GM21619 (cell line): ENCODE measurements around the gene OBP2B.
"Not testable (repeated sequence)": the region's sequence is repeated elsewhere in the genome, so short reads cannot be mapped to it uniquely, and the experiment has no call there.

Experiments
- ATAC-seq: cut with Tn5 transposase; IDR thresholded peaks from one replicate; pipeline ENCODE4 v1.9.1; 2021; ENCODE audit not compliant: unreplicated experiment

OBP2B gene

GRCh38 chr9:133223159-133223756 lies 14.2 kb upstream of the OBP2B start:
- ATAC-seq = not testable (repeated sequence)

GRCh38 chr9:133221994-133222393 lies 12.9 kb upstream of the OBP2B start:
- not testable (repeated sequence) for ATAC-seq

GRCh38 chr9:133221177-133221809 lies 12.2 kb upstream of the OBP2B start:
- ATAC-seq = no peak

- not testable (repeated sequence) for ATAC-seq
Measured at GRCh38 chr9:133218049-133218975, 9.3 kb upstream of the OBP2B start.

- not testable (repeated sequence) for ATAC-seq
Measured at GRCh38 chr9:133217333-133217988, 8.4 kb upstream of the OBP2B start.

GRCh38 chr9:133214276-133214675 lies 5.2 kb upstream of the OBP2B start:
- ATAC-seq = not testable (repeated sequence)

GRCh38 chr9:133210609-133211008 lies 1.6 kb upstream of the OBP2B start:
- no peak for ATAC-seq

- no peak for ATAC-seq
Measured at GRCh38 chr9:133210202-133210532, 1.1 kb upstream of the OBP2B start.

- not testable (repeated sequence) for ATAC-seq
Measured at GRCh38 chr9:133209327-133210201, 514 bp upstream of the OBP2B start.

GRCh38 chr9:133208171-133208879 lies 725 bp downstream of the OBP2B start:
- ATAC-seq = not testable (repeated sequence)

- ATAC-seq = no peak
Measured at GRCh38 chr9:133207540-133208170, 1.4 kb downstream of the OBP2B start.

- ATAC-seq = no peak
Measured at GRCh38 chr9:133207021-133207531, 2.0 kb downstream of the OBP2B start.

- ATAC-seq = no peak
Measured at GRCh38 chr9:133205996-133206931, 2.8 kb downstream of the OBP2B start.

GRCh38 chr9:133205481-133205887 lies 3.6 kb downstream of the OBP2B start:
- not testable (repeated sequence) for ATAC-seq

- no peak for ATAC-seq
Measured at GRCh38 chr9:133204993-133205336, 4.1 kb downstream of the OBP2B start.

GRCh38 chr9:133204335-133204992 lies 4.6 kb downstream of the OBP2B start:
- ATAC-seq = no peak

GRCh38 chr9:133203506-133204075 lies 5.5 kb downstream of the OBP2B start:
- no peak for ATAC-seq
